ENCODE measurements around the gene RNF144A.

The RNF144A gene

DNA sequence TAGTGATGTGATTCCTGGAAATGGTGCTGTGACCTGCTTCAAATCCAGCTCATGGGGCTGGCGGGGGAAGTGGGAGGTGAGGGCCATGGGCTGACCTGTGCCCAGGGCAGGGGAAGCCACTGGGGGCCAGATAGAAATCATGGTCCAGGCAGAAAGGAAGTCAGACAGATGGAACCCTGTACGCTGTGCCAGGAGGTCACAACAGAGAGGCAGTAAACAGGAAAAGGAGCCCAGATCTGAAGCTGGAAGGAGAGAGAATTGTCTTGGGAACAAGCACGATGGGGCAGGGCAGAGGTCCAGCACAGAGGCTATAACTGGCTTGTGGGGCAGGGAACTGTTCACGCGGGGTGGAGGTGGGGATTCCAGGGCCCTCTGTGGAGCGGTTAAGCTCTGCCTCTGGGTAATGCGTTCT, 76.0 kb downstream of the RNF144A start:
- TF ChIP-seq NFIC (IDR thresholded peaks at IDR 0.05) (no peak), EP300 (IDR thresholded peaks at IDR 0.05; ENCODE audit: borderline replicate concordance) (no peak), YY1 (IDR thresholded peaks at IDR 0.05; ENCODE audit: low read depth) (no peak), RAD21 (IDR thresholded peaks at IDR 0.05; ENCODE audit: low read depth) (no peak), CEBPB (IDR thresholded peaks at IDR 0.05) (no peak), TEAD4 (IDR thresholded peaks at IDR 0.05) (no peak), ZBTB7A (IDR thresholded peaks at IDR 0.05; ENCODE audit: low read depth) (no peak), TAF1 (IDR thresholded peaks at IDR 0.05; ENCODE audit: low read depth) (no peak)
- TF ChIP-seq, protein P1, sequence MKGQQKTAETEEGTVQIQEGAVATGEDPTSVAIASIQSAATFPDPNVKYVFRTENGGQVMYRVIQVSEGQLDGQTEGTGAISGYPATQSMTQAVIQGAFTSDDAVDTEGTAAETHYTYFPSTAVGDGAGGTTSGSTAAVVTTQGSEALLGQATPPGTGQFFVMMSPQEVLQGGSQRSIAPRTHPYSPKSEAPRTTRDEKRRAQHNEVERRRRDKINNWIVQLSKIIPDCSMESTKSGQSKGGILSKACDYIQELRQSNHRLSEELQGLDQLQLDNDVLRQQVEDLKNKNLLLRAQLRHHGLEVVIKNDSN (IDR thresholded peaks at IDR 0.05), result no peak
- TF ChIP-seq, protein P2, sequence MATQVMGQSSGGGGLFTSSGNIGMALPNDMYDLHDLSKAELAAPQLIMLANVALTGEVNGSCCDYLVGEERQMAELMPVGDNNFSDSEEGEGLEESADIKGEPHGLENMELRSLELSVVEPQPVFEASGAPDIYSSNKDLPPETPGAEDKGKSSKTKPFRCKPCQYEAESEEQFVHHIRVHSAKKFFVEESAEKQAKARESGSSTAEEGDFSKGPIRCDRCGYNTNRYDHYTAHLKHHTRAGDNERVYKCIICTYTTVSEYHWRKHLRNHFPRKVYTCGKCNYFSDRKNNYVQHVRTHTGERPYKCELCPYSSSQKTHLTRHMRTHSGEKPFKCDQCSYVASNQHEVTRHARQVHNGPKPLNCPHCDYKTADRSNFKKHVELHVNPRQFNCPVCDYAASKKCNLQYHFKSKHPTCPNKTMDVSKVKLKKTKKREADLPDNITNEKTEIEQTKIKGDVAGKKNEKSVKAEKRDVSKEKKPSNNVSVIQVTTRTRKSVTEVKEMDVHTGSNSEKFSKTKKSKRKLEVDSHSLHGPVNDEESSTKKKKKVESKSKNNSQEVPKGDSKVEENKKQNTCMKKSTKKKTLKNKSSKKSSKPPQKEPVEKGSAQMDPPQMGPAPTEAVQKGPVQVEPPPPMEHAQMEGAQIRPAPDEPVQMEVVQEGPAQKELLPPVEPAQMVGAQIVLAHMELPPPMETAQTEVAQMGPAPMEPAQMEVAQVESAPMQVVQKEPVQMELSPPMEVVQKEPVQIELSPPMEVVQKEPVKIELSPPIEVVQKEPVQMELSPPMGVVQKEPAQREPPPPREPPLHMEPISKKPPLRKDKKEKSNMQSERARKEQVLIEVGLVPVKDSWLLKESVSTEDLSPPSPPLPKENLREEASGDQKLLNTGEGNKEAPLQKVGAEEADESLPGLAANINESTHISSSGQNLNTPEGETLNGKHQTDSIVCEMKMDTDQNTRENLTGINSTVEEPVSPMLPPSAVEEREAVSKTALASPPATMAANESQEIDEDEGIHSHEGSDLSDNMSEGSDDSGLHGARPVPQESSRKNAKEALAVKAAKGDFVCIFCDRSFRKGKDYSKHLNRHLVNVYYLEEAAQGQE (IDR thresholded peaks at IDR 0.05; ENCODE audit: low read depth), result no peak
- TF ChIP-seq, protein P3, sequence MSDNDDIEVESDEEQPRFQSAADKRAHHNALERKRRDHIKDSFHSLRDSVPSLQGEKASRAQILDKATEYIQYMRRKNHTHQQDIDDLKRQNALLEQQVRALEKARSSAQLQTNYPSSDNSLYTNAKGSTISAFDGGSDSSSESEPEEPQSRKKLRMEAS (IDR thresholded peaks at IDR 0.05), result no peak

DNA sequence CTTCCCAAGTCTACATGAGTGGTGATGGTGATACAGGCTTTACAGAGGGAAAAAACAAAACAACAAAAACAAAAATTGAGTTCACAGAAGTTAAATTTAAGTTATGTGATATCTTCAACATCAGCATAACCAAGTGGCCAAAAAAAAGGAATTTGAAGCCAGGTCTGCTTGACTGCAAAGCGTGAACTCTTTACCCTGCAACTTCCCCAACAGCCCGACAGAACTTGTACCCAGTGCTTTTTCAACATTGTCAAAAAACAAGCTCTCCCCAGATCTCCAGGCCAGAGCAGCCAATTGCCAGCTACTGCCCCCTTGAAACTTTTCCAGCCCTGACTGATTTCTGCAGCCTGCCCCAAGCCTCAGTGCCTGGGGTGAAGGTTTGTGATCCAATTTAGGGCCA, 76.7 kb downstream of the RNF144A start:
- no peak for TF ChIP-seq TEAD4 (IDR thresholded peaks at IDR 0.05)
- TF ChIP-seq EP300 (IDR thresholded peaks at IDR 0.05; ENCODE audit: borderline replicate concordance), result no peak
- no peak for TF ChIP-seq TAF1 (IDR thresholded peaks at IDR 0.05; ENCODE audit: low read depth)
- TF ChIP-seq, protein P3 (IDR thresholded peaks at IDR 0.05), result no peak
- TF ChIP-seq, protein P1 (IDR thresholded peaks at IDR 0.05), result no peak
- TF ChIP-seq NFIC (IDR thresholded peaks at IDR 0.05), result no peak
- no peak for TF ChIP-seq ZBTB7A (IDR thresholded peaks at IDR 0.05; ENCODE audit: low read depth)
- no peak for TF ChIP-seq RAD21 (IDR thresholded peaks at IDR 0.05; ENCODE audit: low read depth)
- no peak for TF ChIP-seq EGR1 (IDR thresholded peaks at IDR 0.05)
- TF ChIP-seq YY1 (IDR thresholded peaks at IDR 0.05; ENCODE audit: low read depth), result no peak
- TF ChIP-seq FOXM1 (IDR thresholded peaks at IDR 0.05; ENCODE audit: borderline replicate concordance, low read depth), result no peak
- TF ChIP-seq, protein P2 (IDR thresholded peaks at IDR 0.05; ENCODE audit: low read depth), result no peak
- TF ChIP-seq CEBPB (IDR thresholded peaks at IDR 0.05), result no peak
- no peak for TF ChIP-seq TCF12 (IDR thresholded peaks at IDR 0.05; ENCODE audit: low read depth)
- no peak for TF ChIP-seq CREB1 (IDR thresholded peaks at IDR 0.05; ENCODE audit: low read depth)

DNA sequence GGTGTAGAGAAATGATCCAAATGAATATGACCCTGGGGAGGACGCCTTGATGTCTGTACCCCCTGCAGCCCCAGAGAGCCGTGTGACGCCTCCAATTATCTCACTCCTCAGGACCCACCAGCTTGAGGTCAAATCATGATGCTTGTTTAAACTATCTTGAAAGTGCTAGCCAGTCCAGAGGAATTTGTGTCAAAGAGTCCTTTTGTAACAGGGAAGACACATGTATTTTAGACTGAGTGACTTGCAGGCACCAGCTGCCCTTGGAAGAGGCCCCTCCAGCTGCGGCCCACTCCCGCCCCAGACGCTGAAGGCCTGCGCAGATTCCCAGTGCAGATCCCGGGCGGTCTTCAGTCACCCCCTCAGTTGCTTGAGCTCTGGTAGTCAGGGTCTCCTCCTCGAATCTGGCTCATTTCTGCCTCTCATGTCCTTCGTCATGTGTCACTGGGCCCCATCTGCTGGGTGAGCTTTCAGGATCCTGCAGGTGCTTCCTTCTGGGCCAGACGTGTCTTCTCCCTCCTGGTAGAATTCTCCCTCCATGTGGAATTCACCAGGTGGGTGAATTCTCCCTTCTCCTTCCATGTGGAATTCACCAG, 77.4 kb downstream of the RNF144A start:
- no peak for TF ChIP-seq FOXM1 (IDR thresholded peaks at IDR 0.05; ENCODE audit: borderline replicate concordance, low read depth)
- TF ChIP-seq TAF1 (IDR thresholded peaks at IDR 0.05; ENCODE audit: low read depth), result no peak
- TF ChIP-seq EGR1 (IDR thresholded peaks at IDR 0.05), result no peak
- TF ChIP-seq, protein P3 (IDR thresholded peaks at IDR 0.05), result no peak
- TF ChIP-seq TCF12 (IDR thresholded peaks at IDR 0.05; ENCODE audit: low read depth), result no peak
- TF ChIP-seq CEBPB (IDR thresholded peaks at IDR 0.05), result no peak
- TF ChIP-seq TEAD4 (IDR thresholded peaks at IDR 0.05), result no peak
- TF ChIP-seq, protein P2 (IDR thresholded peaks at IDR 0.05; ENCODE audit: low read depth), result no peak
- TF ChIP-seq CREB1 (IDR thresholded peaks at IDR 0.05; ENCODE audit: low read depth), result no peak
- no peak for TF ChIP-seq NFIC (IDR thresholded peaks at IDR 0.05)
- TF ChIP-seq YY1 (IDR thresholded peaks at IDR 0.05; ENCODE audit: low read depth), result no peak

GRCh38 chr2:6995391-6996097, 78.3 kb downstream of the RNF144A start:
- TF ChIP-seq CREB1 (IDR thresholded peaks at IDR 0.05; ENCODE audit: low read depth) (no peak), EGR1 (IDR thresholded peaks at IDR 0.05) (no peak)

Data from Ishikawa (cell line).